GM18951 (cell line): Measurements from ENCODE around the gene CD48.
A peak's percentile ranks its signal among the peaks of the same experiment; 100 is the strongest.

ENCODE experiments used
- POLR2A ChIP-seq: IDR thresholded peaks from 4 replicates; pipeline ENCODE4 v1.6.1; 2011; ENCODE audit warnings: mild to moderate bottlenecking; ENCODE audit not compliant: insufficient read length, insufficient read depth; ENCODE audit errors: extremely low read depth
- in situ Hi-C: fragments of 300-500 bp; cut with MboI; formaldehyde crosslinking; loops from one replicate; pipeline ENCODE4 v1.12.0; 2022; ENCODE audit warnings: low sequenced_read_pairs, mixed read lengths, inconsistent platforms; ENCODE audit not compliant: unreplicated experiment

Gene CD48

GRCh38 chr1:160672789-160673695 is 38.6 kb downstream of the CD48 start:
- peak; percentile 21 for TF ChIP-seq POLR2A
- in situ Hi-C loops: no loop called here

- TF ChIP-seq POLR2A: no peak
- in situ Hi-C loops: no loop called here
Observed at GRCh38 chr1:160671603-160672517, 39.8 kb downstream of the CD48 start.

- in situ Hi-C loops: no loop called here
- no peak for TF ChIP-seq POLR2A
Observed at GRCh38 chr1:160670701-160671100, 40.9 kb downstream of the CD48 start.

GRCh38 chr1:160669802-160670201 is 41.8 kb downstream of the CD48 start:
- TF ChIP-seq POLR2A: no peak
- in situ Hi-C loops: no loop called here

- TF ChIP-seq POLR2A: no peak
Observed at GRCh38 chr1:160669276-160669675, 42.3 kb downstream of the CD48 start.

GRCh38 chr1:160667896-160668295 is 43.7 kb downstream of the CD48 start:
- in situ Hi-C loops: no loop called here
- TF ChIP-seq POLR2A: no peak

More at GRCh38 chr1:160669276-160669675, 42.3 kb downstream of the CD48 start:
- in situ Hi-C loops: no loop called here

- TF ChIP-seq POLR2A: no peak
- in situ Hi-C loops: no loop called here
Observed at GRCh38 chr1:160666079-160666442, 45.6 kb downstream of the CD48 start.

GRCh38 chr1:160665330-160666078 is 46.1 kb downstream of the CD48 start:
- TF ChIP-seq POLR2A: no peak
- in situ Hi-C loops: no loop called here

GRCh38 chr1:160664573-160665051 is 47.0 kb downstream of the CD48 start:
- in situ Hi-C loops: no loop called here
- no peak for TF ChIP-seq POLR2A

- in situ Hi-C loops: no loop called here
- TF ChIP-seq POLR2A: no peak
Observed at GRCh38 chr1:160662910-160663309, 48.7 kb downstream of the CD48 start.

- in situ Hi-C loops: no loop called here
Observed at GRCh38 chr1:160659566-160659965, 52.1 kb downstream of the CD48 start.

GRCh38 chr1:160658814-160659193 is 52.8 kb downstream of the CD48 start:
- in situ Hi-C loops: no loop called here
- no peak for TF ChIP-seq POLR2A

More at GRCh38 chr1:160659566-160659965, 52.1 kb downstream of the CD48 start:
- TF ChIP-seq POLR2A: no peak
